Endothelial cell of umbilical vein (primary cell): ENCODE measurements around the gene OR14K1. TPM values are rescaled to one million over a fixed set of nuclear protein-coding genes. Genes with fewer than 3 reads are reported as not detected.

Source experiments
- BruUV-seq: library from RNA; stranded (reverse); fragments of 400-500 nt; replicated peaks from 2 replicates; lab custom pipeline; 2021; lab: Mats Ljungman, UMichigan
- CTCF ChIA-PET: fragments of 300-600, 350-600 bp; sonication (Branson Sonifier 250); formaldehyde crosslinking; loops from one replicate; lab custom pipeline; 2021; ENCODE audit warnings: antibody characterized with exemption, inconsistent platforms; lab: Charles Lee
- POLR2A ChIA-PET: fragments of 300-600, 350-600 bp; sonication (Branson Sonifier 250); formaldehyde crosslinking; loops from one replicate; lab custom pipeline; 2021; ENCODE audit warnings: antibody characterized with exemption, inconsistent platforms; lab: Charles Lee
- DNase-seq: peaks from one replicate; pipeline ENCODE4 v3.0.0-alpha.2; 2011; ENCODE audit warnings: low read depth, low spot score
- FAIRE-seq: peaks from 2 replicates; lab custom pipeline; 2011; peaks lifted over from hg19 to GRCh38; lab: Jason Lieb, UNC
- H2AFZ ChIP-seq: 2 replicates; pipeline ENCODE4 v1.6.0; 2012; ENCODE audit warnings: low read depth, low read length, control low read depth, inconsistent platforms
- H3K27ac ChIP-seq: 2 replicates; pipeline ENCODE4 v1.5.1; 2011; ENCODE audit warnings: low read depth, mild to moderate bottlenecking, control low read depth, low read length, moderate library complexity; ENCODE audit not compliant: insufficient read depth
- H3K27me3 ChIP-seq, 2 experiments: 2 replicates each; pipeline versions ENCODE4 v1.6.0 to v1.6.1; 2011; ENCODE audit warnings: low read length in 2 of 2, mixed read lengths in 1 of 2; ENCODE audit not compliant: control insufficient read depth in 2 of 2, insufficient read depth in 2 of 2
- H3K36me3 ChIP-seq, 2 experiments: 2 replicates in 1 of 2; 3 replicates in 1 of 2; pipeline ENCODE4 v1.5.1; 2011; ENCODE audit warnings: low read length in 2 of 2, mild to moderate bottlenecking in 1 of 2, moderate library complexity in 1 of 2; ENCODE audit not compliant: control insufficient read depth in 2 of 2, insufficient read depth in 2 of 2; ENCODE audit errors: extremely low read depth in 1 of 2
- H3K4me1 ChIP-seq: 3 replicates; pipeline ENCODE4 v1.5.1; 2011; ENCODE audit warnings: mild to moderate bottlenecking, low read length; ENCODE audit not compliant: control insufficient read depth, insufficient read depth; ENCODE audit errors: extremely low read depth
- H3K4me2 ChIP-seq: 2 replicates; pipeline ENCODE4 v1.6.1; 2011; ENCODE audit warnings: low read length, control low read depth, mixed read lengths; ENCODE audit not compliant: insufficient read depth
- H3K4me3 ChIP-seq, 3 experiments: fragments of 200-600 bp in 1 of 3; sonication (generic), shearing (Covaris generic) in 1 of 3; replicated peaks in 1 of 3; 2 replicates each; pipeline ENCODE4 v1.5.1; 2011 to 2016; ENCODE audit warnings: control low read depth in 3 of 3, low read length in 3 of 3, mild to moderate bottlenecking in 2 of 3, inconsistent platforms in 1 of 3, low read depth in 1 of 3, moderate library complexity in 1 of 3; ENCODE audit not compliant: insufficient read depth in 1 of 3
- H3K79me2 ChIP-seq: 2 replicates; pipeline ENCODE4 v1.6.0; 2012; ENCODE audit warnings: low read length, inconsistent platforms; ENCODE audit not compliant: control insufficient read depth, insufficient read depth
- H3K9ac ChIP-seq: replicated peaks from 2 replicates; pipeline ENCODE3; 2011; ENCODE audit warnings: low read length, control low read depth; ENCODE audit not compliant: insufficient read depth; ENCODE audit errors: extremely low read depth
- H3K9me1 ChIP-seq: replicated peaks from 3 replicates; pipeline ENCODE4 v1.6.0; 2011; ENCODE audit warnings: mild to moderate bottlenecking, low read length; ENCODE audit not compliant: control insufficient read depth, insufficient read depth; ENCODE audit errors: extremely low read depth
- H3K9me3 ChIP-seq: replicated peaks from 2 replicates; pipeline ENCODE4 v1.5.1; 2012; ENCODE audit warnings: low read length, inconsistent platforms; ENCODE audit not compliant: control insufficient read depth, insufficient read depth
- H4K20me1 ChIP-seq: replicated peaks from 2 replicates; pipeline ENCODE3; 2011; ENCODE audit warnings: mild to moderate bottlenecking, low read length; ENCODE audit not compliant: control insufficient read depth, insufficient read depth; ENCODE audit errors: extremely low read depth
- CTCF ChIP-seq, 2 donors: IDR thresholded peaks; 1 replicate in 1 of 2; 2 replicates in 1 of 2; pipeline ENCODE4 v1.5.1; 2011; ENCODE audit warnings: low read length in 2 of 2, mild to moderate bottlenecking in 2 of 2, moderate library complexity in 2 of 2, control low read depth in 1 of 2, inconsistent platforms in 1 of 2, low read depth in 1 of 2; ENCODE audit not compliant: insufficient read depth in 1 of 2; ENCODE audit errors: extremely low read depth in 1 of 2
- EZH2 ChIP-seq: IDR thresholded peaks from 2 replicates; pipeline ENCODE4 v1.6.1; 2012; ENCODE audit warnings: borderline replicate concordance, low read depth, mild to moderate bottlenecking, moderate library complexity, low read length, inconsistent platforms; ENCODE audit not compliant: severe bottlenecking
- FOS ChIP-seq: IDR thresholded peaks from 2 replicates; pipeline ENCODE4 v1.6.1; 2011; ENCODE audit warnings: mild to moderate bottlenecking, low read length, moderate library complexity, borderline replicate concordance; ENCODE audit not compliant: insufficient read depth
- GATA2 ChIP-seq: IDR thresholded peaks from 2 replicates; pipeline ENCODE4 v1.7.0; 2011; ENCODE audit warnings: low read depth, mild to moderate bottlenecking, moderate library complexity, mixed read lengths, low read length; ENCODE audit not compliant: insufficient read length, insufficient read depth
- JUN ChIP-seq: IDR thresholded peaks from 2 replicates; pipeline ENCODE4 v1.6.1; 2011; ENCODE audit warnings: borderline replicate concordance, low read depth; ENCODE audit not compliant: insufficient read length, insufficient read depth
- MAX ChIP-seq: IDR thresholded peaks from 2 replicates; pipeline ENCODE4 v1.6.1; 2011; ENCODE audit not compliant: insufficient read depth, insufficient read length
- MYC ChIP-seq: IDR thresholded peaks from one replicate; pipeline ENCODE4 v1.6.1; 2011; ENCODE audit warnings: mild to moderate bottlenecking, low read depth, low read length
- POLR2A ChIP-seq: IDR thresholded peaks from 2 replicates; pipeline ENCODE4 v1.6.1; 2012; ENCODE audit warnings: low read depth, mild to moderate bottlenecking, control low read depth, low read length
- POLR2AphosphoS5 ChIP-seq: IDR thresholded peaks from 2 replicates; pipeline ENCODE4 v1.6.1; 2012; ENCODE audit warnings: low read depth, mild to moderate bottlenecking, control low read depth, low read length, moderate library complexity; ENCODE audit not compliant: insufficient read depth
- dilution Hi-C: fragments of 300-500 bp; cut with MboI; formaldehyde crosslinking; loops from one replicate; pipeline ENCODE4 v1.15.0; 2019; ENCODE audit warnings: low sequenced_read_pairs; ENCODE audit not compliant: extremely low pct_ligation_motif_present
- intact Hi-C: fragments of 100-400 bp; cut with micrococcal nuclease; formaldehyde crosslinking; loops from one replicate; pipeline ENCODE4 v1.10.0; 2022
- polyA plus RNA-seq, 4 experiments: library from polyadenylated mRNA; depleted of rRNA in 3 of 4; stranded (reverse) in 3 of 4; unstranded in 1 of 4; fragments of >200 nt; gene quantifications; 2 replicates each; pipeline versions ENCODE4 v1.2.1 to v1.2.3, GENCODE V29; 2011 to 2012; ENCODE audit warnings: missing spikeins in 1 of 4
- total RNA-seq: library from RNA; stranded (reverse); gene quantifications from 2 replicates; pipeline ENCODE4 v1.2.3, GENCODE V29; 2021

The OR14K1 gene
- total and polyA plus RNA-seq, 2 donors (not counting 3 experiments of a cell fraction or from before 2014, with no cell fraction given) = not detected

GRCh38 chr1:247713753-247714152 is 24.7 kb upstream of the OR14K1 start:
- Histone ChIP-seq H4K20me1 (no peaks in the 10 kb centered on the region), H3K4me1 (no peaks in the 10 kb centered on the region), H3K4me3 (no peak overlapping the region), H3K27me3 (no peaks in the 10 kb centered on the region), H3K36me3 (no peaks in the 10 kb centered on the region), H3K27ac (no peak overlapping the region), H3K9ac (no peak overlapping the region), H3K9me1 (no peaks in the 10 kb centered on the region), H3K4me2 (no peak overlapping the region), H2AFZ (no peak overlapping the region), H3K79me2 (no peaks in the 10 kb centered on the region), H3K9me3 (peaks cover 4% of the 10 kb centered on the region)
- no TSS peak for BruUV-seq
- intact Hi-C loops = no loop called here
- CTCF ChIA-PET = no interaction called here
- POLR2A ChIA-PET = no interaction called here
- DNase-seq (no peak), FAIRE-seq (no peak)
- dilution Hi-C loops = no loop called here
- no peak for TF ChIP-seq POLR2A
- TF ChIP-seq GATA2 = no peak
- TF ChIP-seq POLR2AphosphoS5 = no peak
- no peak for TF ChIP-seq MYC
- no peak for TF ChIP-seq FOS
- TF ChIP-seq JUN = no peak
- TF ChIP-seq CTCF (IDR thresholded peaks at IDR 0.05; ENCODE audit: extremely low read depth in 1 of 2, insufficient read depth in 1 of 2, low read depth in 1 of 2, low read length in 2 of 2) = no peak
- no peak for TF ChIP-seq MAX
- no peak for TF ChIP-seq EZH2
